GM23338 (cell line): ENCODE measurements around the gene SASS6.

Source experiments
- EZH2 ChIP-seq: fragments of 200-600 bp; sonication (generic); IDR thresholded peaks from one replicate; pipeline ENCODE4 v1.8.0; 2017; ENCODE audit warnings: antibody characterized with exemption, mild to moderate bottlenecking, low read depth; ENCODE audit not compliant: unreplicated experiment
- JUNB ChIP-seq: IDR thresholded peaks from one replicate; pipeline ENCODE4 v1.6.1; 2016; ENCODE audit warnings: antibody characterized with exemption; ENCODE audit not compliant: unreplicated experiment
- POLR2AphosphoS5 ChIP-seq: IDR thresholded peaks from 2 replicates; pipeline ENCODE4 v1.6.1; 2016; ENCODE audit warnings: antibody characterized with exemption, low read depth
- TF ChIP-seq, protein P1 (sequence below), 2 experiments: fragments of 200-600 bp in 1 of 2; sonication (generic) in 1 of 2; conservative IDR thresholded peaks; 2 replicates each; pipeline versions ENCODE4 v1.5.1 to v1.6.1; 2016 to 2017; ENCODE audit warnings: antibody characterized with exemption in 2 of 2, low read depth in 2 of 2, mild to moderate bottlenecking in 2 of 2, moderate library complexity in 1 of 2

DNA sequence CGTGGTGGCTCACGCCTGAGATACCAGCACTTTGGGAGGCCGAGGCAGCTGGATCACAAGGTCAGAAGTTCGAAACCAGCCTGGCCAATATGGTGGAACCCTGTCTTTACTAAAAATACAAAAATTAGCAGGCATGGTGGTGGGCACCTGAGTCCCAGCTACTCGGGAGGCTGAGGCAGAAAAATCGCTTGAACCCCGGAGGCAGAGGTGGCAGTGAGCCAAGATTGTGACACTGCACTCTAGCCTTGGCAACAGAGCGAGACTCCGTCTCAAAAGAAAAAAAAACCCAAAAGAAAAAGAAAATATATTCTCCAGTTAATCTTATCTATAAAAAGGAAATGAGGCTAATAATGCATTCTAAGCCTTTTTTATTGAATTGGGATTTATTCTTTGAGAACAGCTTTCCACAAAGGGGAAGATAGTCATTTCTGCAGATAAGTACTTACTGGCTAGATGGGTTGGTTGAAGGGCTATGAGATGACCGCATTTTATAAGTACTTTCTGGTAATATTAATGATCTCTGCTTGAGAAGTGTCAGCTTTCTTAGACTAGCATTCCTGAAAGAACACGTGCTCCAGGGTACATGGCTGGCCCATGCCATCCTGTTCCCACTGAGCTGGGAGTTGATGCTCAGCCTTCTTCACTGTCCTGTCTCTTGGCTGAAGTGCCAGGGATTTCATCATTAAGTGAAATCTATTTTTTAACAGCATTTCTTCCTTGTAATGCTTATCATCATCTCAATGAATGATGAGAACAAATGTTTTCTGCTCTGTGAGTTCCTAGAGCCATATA, 57.9 kb downstream of the SASS6 start:
- TF ChIP-seq, protein P1, sequence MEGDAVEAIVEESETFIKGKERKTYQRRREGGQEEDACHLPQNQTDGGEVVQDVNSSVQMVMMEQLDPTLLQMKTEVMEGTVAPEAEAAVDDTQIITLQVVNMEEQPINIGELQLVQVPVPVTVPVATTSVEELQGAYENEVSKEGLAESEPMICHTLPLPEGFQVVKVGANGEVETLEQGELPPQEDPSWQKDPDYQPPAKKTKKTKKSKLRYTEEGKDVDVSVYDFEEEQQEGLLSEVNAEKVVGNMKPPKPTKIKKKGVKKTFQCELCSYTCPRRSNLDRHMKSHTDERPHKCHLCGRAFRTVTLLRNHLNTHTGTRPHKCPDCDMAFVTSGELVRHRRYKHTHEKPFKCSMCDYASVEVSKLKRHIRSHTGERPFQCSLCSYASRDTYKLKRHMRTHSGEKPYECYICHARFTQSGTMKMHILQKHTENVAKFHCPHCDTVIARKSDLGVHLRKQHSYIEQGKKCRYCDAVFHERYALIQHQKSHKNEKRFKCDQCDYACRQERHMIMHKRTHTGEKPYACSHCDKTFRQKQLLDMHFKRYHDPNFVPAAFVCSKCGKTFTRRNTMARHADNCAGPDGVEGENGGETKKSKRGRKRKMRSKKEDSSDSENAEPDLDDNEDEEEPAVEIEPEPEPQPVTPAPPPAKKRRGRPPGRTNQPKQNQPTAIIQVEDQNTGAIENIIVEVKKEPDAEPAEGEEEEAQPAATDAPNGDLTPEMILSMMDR (conservative IDR thresholded peaks at IDR 0.05; ENCODE audit: low read depth in 2 of 2) = no peak
- TF ChIP-seq POLR2AphosphoS5 (no peak), JUNB (no peak), EZH2 (no peak)
